Keratinocyte (primary cell): ENCODE results near the gene SDF4. TPM values are rescaled to one million over a fixed set of nuclear protein-coding genes. Genes with fewer than 3 reads are reported as not detected.

Experiments
- DNase-seq: peaks from one replicate; pipeline ENCODE4 v3.0.0-alpha.2; 2011; ENCODE audit warnings: low read depth, missing footprints, low spot score
- FAIRE-seq: peaks from 2 replicates; lab custom pipeline; 2011; peaks lifted over from hg19 to GRCh38; lab: Jason Lieb, UNC
- H2AFZ ChIP-seq: 2 replicates; pipeline ENCODE4 v1.6.0; 2012; ENCODE audit warnings: low read length, control low read depth, inconsistent platforms; ENCODE audit not compliant: control insufficient read depth
- H3K27ac ChIP-seq: 2 replicates; pipeline ENCODE4 v1.5.1; 2011; ENCODE audit warnings: low read length; ENCODE audit not compliant: control insufficient read depth, insufficient read depth
- H3K27me3 ChIP-seq: 3 replicates; pipeline ENCODE4 v1.6.0; 2011; ENCODE audit warnings: low read length; ENCODE audit not compliant: control insufficient read depth, insufficient read depth; ENCODE audit errors: extremely low read depth
- H3K36me3 ChIP-seq, 2 experiments: 2 replicates in 1 of 2; 3 replicates in 1 of 2; pipeline ENCODE4 v1.5.1; 2011; ENCODE audit warnings: low read length in 2 of 2, mild to moderate bottlenecking in 1 of 2; ENCODE audit not compliant: control insufficient read depth in 2 of 2, insufficient read depth in 2 of 2; ENCODE audit errors: extremely low read depth in 1 of 2
- H3K4me1 ChIP-seq: 3 replicates; pipeline ENCODE4 v1.5.1; 2011; ENCODE audit warnings: low read length; ENCODE audit not compliant: control insufficient read depth, insufficient read depth; ENCODE audit errors: extremely low read depth
- H3K4me2 ChIP-seq: 3 replicates; pipeline ENCODE4 v1.6.0; 2011; ENCODE audit warnings: low read depth, low read length; ENCODE audit not compliant: control insufficient read depth, insufficient read depth; ENCODE audit errors: extremely low read depth
- H3K4me3 ChIP-seq, 3 experiments: fragments of 200-600 bp in 1 of 3; sonication (generic) in 1 of 3; 2 replicates in 2 of 3; 3 replicates in 1 of 3; pipeline ENCODE4 v1.5.1; 2011 to 2016; ENCODE audit warnings: low read length in 3 of 3, mild to moderate bottlenecking in 3 of 3, control low read depth in 2 of 3, inconsistent platforms in 1 of 3, low read depth in 1 of 3, mixed read lengths in 1 of 3, mixed run types in 1 of 3, moderate library complexity in 1 of 3; ENCODE audit not compliant: control insufficient read depth in 2 of 3, insufficient read depth in 2 of 3; ENCODE audit errors: extremely low read depth in 1 of 3
- H3K79me2 ChIP-seq: 2 replicates; pipeline ENCODE4 v1.6.0; 2012; ENCODE audit warnings: low read length; ENCODE audit not compliant: control insufficient read depth, insufficient read depth
- H3K9ac ChIP-seq: 3 replicates; pipeline ENCODE4 v1.6.0; 2011; ENCODE audit warnings: low read length; ENCODE audit not compliant: control insufficient read depth, insufficient read depth; ENCODE audit errors: extremely low read depth
- H3K9me1 ChIP-seq: 3 replicates; pipeline ENCODE4 v1.6.0; 2011; ENCODE audit warnings: low read length; ENCODE audit not compliant: control insufficient read depth, insufficient read depth; ENCODE audit errors: extremely low read depth
- H3K9me3 ChIP-seq: 2 replicates; pipeline ENCODE4 v1.5.1; 2012; ENCODE audit warnings: low read depth, low read length; ENCODE audit not compliant: control insufficient read depth
- H4K20me1 ChIP-seq: 3 replicates; pipeline ENCODE4 v1.6.0; 2011; ENCODE audit warnings: low read length; ENCODE audit not compliant: control insufficient read depth, insufficient read depth; ENCODE audit errors: extremely low read depth
- EZH2 ChIP-seq: IDR thresholded peaks from one replicate; pipeline ENCODE4 v1.6.1; 2012; ENCODE audit warnings: inconsistent platforms, mild to moderate bottlenecking, low read length, moderate library complexity
- dilution Hi-C: fragments of 300-500 bp; cut with MboI; formaldehyde crosslinking; loops from one replicate; pipeline ENCODE4 v1.7.0; 2020; ENCODE audit warnings: low sequenced_read_pairs; ENCODE audit not compliant: extremely low pct_ligation_motif_present
- polyA plus RNA-seq, 5 experiments: library from polyadenylated mRNA; depleted of rRNA in 3 of 5; stranded (reverse) in 3 of 5; stranded (forward) in 1 of 5; unstranded in 1 of 5; fragments of >200 nt; gene quantifications; 1 replicate in 1 of 5; 2 replicates in 3 of 5; 3 replicates in 1 of 5; pipeline versions ENCODE4 v1.2.1 to v1.2.3, GENCODE V29; 2011 to 2012; ENCODE audit warnings: missing spikeins in 2 of 5, low read depth in 1 of 5, low replicate concordance in 1 of 5
- TF ChIP-seq, protein P1 (sequence below), 3 experiments: IDR thresholded peaks in 1 of 3; conservative IDR thresholded peaks in 1 of 3; optimal IDR thresholded peaks in 1 of 3; 2 replicates in 2 of 3; 3 replicates in 1 of 3; pipeline versions ENCODE3 to v1.5.1; 2011; ENCODE audit warnings: low read length in 3 of 3, mild to moderate bottlenecking in 3 of 3, moderate library complexity in 2 of 3, control low read depth in 1 of 3, inconsistent platforms in 1 of 3; ENCODE audit not compliant: insufficient read depth in 2 of 3; ENCODE audit errors: extremely low read depth in 1 of 3

The SDF4 gene
- polyA plus RNA-seq, 1 donor (not counting 4 experiments of a cell fraction or from before 2014, with no cell fraction given), result 66.3 TPM

DNA sequence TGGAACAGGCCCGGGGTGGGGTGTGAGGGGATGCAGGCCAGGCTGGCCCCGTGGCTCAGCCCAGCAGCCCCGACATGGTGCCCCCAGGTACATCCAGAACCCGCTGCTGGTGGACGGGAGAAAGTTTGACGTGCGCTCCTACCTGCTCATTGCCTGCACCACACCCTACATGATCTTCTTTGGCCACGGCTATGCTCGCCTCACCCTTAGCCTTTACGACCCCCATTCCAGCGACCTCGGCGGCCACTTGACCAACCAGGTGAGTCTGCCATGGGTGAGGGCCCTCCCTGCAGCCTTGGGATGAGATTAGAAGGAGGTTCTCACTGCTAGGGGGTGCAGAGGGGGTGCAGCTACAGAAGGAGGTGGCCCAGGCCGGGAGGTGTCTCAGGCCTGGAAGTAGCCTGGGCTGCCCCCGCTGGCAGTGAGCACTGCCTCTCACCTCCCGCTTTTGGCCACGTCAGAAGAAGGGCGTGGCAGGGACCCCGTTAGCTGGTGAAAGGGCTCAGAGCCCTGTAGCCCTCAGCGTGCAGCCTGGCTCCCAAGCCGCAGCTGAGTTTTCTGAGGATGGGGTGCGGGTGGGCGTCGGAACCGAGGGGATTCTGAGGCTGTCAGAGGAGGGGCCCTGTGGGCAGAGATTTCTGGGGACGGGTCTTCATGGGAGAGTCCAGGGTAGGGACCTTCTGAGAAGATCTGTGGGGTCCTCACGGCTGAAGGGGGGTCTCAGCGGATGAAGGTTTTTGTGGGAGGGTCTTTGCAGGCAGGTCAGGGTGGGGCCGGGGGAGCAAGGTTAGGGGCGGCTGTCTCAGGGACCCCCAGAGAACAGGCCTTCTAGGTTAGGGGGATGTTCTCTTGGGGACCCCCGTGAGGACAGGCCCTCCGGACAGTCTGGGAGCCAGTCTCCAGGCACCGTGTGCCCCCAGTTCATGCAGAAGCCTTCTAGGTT is 47.7 kb downstream of the SDF4 start:
- H3K9me3 ChIP-seq, result no peaks in the 10 kb centered on the region
- dilution Hi-C loops, result no loop called here

DNA sequence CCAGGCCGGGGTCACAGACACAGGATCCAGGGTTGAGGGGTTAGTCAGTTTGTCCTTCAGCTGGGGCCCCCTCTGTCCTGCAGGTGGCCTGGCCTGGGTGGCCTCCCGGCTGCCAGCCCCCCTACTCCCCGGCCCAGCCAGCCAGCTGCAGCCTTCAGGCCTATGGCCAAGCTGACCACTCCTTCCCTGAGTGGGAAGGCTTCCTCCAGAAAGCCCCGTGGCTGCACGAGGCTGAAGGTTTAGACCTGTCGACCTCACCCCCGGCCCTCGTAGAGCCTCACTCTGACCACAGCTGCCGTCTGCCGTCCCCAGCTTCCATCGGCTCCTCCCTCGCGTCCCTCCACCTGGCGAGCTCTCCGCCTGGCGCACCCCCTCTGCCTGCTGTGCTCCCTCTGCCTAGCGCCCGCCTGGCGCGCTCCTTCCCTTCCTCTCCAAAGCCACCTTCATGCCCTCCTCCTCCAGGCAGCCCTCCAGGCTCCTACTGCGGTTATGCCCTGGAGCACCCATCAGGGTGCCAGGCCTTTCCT is 48.5 kb downstream of the SDF4 start:
- no peak overlapping the region for H3K9ac ChIP-seq
- TF ChIP-seq, protein P1, sequence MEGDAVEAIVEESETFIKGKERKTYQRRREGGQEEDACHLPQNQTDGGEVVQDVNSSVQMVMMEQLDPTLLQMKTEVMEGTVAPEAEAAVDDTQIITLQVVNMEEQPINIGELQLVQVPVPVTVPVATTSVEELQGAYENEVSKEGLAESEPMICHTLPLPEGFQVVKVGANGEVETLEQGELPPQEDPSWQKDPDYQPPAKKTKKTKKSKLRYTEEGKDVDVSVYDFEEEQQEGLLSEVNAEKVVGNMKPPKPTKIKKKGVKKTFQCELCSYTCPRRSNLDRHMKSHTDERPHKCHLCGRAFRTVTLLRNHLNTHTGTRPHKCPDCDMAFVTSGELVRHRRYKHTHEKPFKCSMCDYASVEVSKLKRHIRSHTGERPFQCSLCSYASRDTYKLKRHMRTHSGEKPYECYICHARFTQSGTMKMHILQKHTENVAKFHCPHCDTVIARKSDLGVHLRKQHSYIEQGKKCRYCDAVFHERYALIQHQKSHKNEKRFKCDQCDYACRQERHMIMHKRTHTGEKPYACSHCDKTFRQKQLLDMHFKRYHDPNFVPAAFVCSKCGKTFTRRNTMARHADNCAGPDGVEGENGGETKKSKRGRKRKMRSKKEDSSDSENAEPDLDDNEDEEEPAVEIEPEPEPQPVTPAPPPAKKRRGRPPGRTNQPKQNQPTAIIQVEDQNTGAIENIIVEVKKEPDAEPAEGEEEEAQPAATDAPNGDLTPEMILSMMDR (optimal IDR thresholded peaks at IDR 0.05 in 1 of 3, IDR thresholded peaks at IDR 0.05 in 1 of 3, conservative IDR thresholded peaks at IDR 0.05 in 1 of 3; ENCODE audit: extremely low read depth in 1 of 3, insufficient read depth in 2 of 3, low read length in 3 of 3), result no peak
- no peak for TF ChIP-seq EZH2
- no peaks in the 10 kb centered on the region for H3K9me3 ChIP-seq
- no peak overlapping the region for H2AFZ ChIP-seq
- H3K9me1 ChIP-seq, result no peaks in the 10 kb centered on the region
- dilution Hi-C loops, result no loop called here
- no peaks in the 10 kb centered on the region for H3K4me1 ChIP-seq
- no peak for DNase-seq
- H3K27ac ChIP-seq, result no peak overlapping the region
- no peak overlapping the region for H3K4me2 ChIP-seq
- H4K20me1 ChIP-seq, result no peaks in the 10 kb centered on the region
- H3K4me3 ChIP-seq, result no peak overlapping the region
- FAIRE-seq, result no peak
- no peaks in the 10 kb centered on the region for H3K36me3 ChIP-seq
- peaks cover 7% of the 10 kb centered on the region for H3K27me3 ChIP-seq
- H3K79me2 ChIP-seq, result no peaks in the 10 kb centered on the region

More for the DNA sequence above, 47.7 kb downstream of the SDF4 start:
- H3K4me1 ChIP-seq, result no peaks in the 10 kb centered on the region
- H2AFZ ChIP-seq, result no peak overlapping the region
- TF ChIP-seq, protein P1 (optimal IDR thresholded peaks at IDR 0.05 in 1 of 3, IDR thresholded peaks at IDR 0.05 in 1 of 3, conservative IDR thresholded peaks at IDR 0.05 in 1 of 3; ENCODE audit: extremely low read depth in 1 of 3, insufficient read depth in 2 of 3, low read length in 3 of 3), result no peak
- TF ChIP-seq EZH2, result no peak
- no peak overlapping the region for H3K4me2 ChIP-seq
- no peak overlapping the region for H3K4me3 ChIP-seq
- no peaks in the 10 kb centered on the region for H3K79me2 ChIP-seq
- FAIRE-seq (no peak), DNase-seq (no peak)
- H4K20me1 ChIP-seq, result no peaks in the 10 kb centered on the region
- H3K9ac ChIP-seq, result no peak overlapping the region
- no peaks in the 10 kb centered on the region for H3K9me1 ChIP-seq
- H3K27me3 ChIP-seq, result peaks cover 7% of the 10 kb centered on the region
- H3K36me3 ChIP-seq, result no peaks in the 10 kb centered on the region
- H3K27ac ChIP-seq, result no peak overlapping the region
